ENCODE results near the gene TCERG1.
A peak's percentile ranks its signal among the peaks of the same experiment; 100 is the strongest.

The TCERG1 gene

DNA sequence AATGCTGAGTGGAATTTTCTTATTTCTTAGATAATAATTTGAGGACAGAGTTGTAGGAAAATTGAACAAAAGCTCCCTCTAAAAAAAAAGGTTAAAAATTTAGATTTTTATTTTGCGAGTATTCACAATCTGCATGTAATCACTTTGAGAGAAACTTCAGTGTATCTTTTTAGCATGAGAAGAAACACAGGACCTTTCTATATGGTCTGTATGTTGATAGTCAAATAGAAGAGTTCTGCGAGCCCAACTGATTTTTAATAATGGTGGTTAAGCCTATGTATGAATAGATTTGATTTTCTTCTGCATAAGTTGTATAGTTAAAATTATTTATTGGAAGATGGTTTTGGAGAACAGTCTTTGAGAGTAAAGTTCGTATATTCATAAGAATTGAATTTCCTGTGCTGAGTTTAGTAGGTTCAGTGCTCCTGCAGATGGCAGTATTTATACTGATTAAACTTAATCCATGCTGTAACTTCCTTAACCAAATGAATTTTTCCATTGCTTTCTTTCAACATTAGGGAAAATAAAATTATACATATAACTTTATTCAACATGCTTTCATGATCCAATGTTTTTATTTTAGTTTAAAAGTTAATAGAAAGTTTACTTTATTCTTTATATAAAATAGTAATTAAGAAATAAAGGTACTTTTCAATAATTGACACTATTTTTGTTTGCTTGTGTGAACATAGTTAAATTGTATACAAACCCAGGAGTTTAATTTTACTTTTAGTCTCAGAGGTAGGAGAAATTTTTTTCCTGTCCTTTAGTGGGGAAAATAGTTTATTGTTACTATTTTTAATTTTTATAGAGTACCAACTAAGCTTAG lies 19.6 kb downstream of the TCERG1 start:
- DNase-seq (ENCODE audit: low read depth) = no peak
- H3K4me3 ChIP-seq (ENCODE audit: low read depth, low read length) = no peak overlapping the region
- TF ChIP-seq, protein P1, sequence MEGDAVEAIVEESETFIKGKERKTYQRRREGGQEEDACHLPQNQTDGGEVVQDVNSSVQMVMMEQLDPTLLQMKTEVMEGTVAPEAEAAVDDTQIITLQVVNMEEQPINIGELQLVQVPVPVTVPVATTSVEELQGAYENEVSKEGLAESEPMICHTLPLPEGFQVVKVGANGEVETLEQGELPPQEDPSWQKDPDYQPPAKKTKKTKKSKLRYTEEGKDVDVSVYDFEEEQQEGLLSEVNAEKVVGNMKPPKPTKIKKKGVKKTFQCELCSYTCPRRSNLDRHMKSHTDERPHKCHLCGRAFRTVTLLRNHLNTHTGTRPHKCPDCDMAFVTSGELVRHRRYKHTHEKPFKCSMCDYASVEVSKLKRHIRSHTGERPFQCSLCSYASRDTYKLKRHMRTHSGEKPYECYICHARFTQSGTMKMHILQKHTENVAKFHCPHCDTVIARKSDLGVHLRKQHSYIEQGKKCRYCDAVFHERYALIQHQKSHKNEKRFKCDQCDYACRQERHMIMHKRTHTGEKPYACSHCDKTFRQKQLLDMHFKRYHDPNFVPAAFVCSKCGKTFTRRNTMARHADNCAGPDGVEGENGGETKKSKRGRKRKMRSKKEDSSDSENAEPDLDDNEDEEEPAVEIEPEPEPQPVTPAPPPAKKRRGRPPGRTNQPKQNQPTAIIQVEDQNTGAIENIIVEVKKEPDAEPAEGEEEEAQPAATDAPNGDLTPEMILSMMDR (IDR thresholded peaks at IDR 0.05; ENCODE audit: insufficient read depth, low read depth, low read length, missing control alignments) = no peak

- no peak for DNase-seq (ENCODE audit: low read depth)
Measured at GRCh38 chr5:146467760-146468159, 20.6 kb downstream of the TCERG1 start.

GRCh38 chr5:146474065-146474464 lies 26.9 kb downstream of the TCERG1 start:
- TF ChIP-seq, protein P1 (IDR thresholded peaks at IDR 0.05; ENCODE audit: insufficient read depth, low read depth, low read length, missing control alignments) = no peak
- H3K4me3 ChIP-seq (ENCODE audit: low read depth, low read length) = no peak overlapping the region
- DNase-seq (ENCODE audit: low read depth) = no peak

More at GRCh38 chr5:146467760-146468159, 20.6 kb downstream of the TCERG1 start:
- TF ChIP-seq, protein P1 (IDR thresholded peaks at IDR 0.05; ENCODE audit: insufficient read depth, low read depth, low read length, missing control alignments) = no peak
- no peak overlapping the region for H3K4me3 ChIP-seq (ENCODE audit: low read depth, low read length)

- DNase-seq (ENCODE audit: low read depth) = no peak
- TF ChIP-seq, protein P1 (IDR thresholded peaks at IDR 0.05; ENCODE audit: insufficient read depth, low read depth, low read length, missing control alignments) = peak; percentile 29
- no peak overlapping the region for H3K4me3 ChIP-seq (ENCODE audit: low read depth, low read length)
Measured at GRCh38 chr5:146475190-146475780, 28.2 kb downstream of the TCERG1 start.

GRCh38 chr5:146475906-146476305 lies 28.8 kb downstream of the TCERG1 start:
- no peak overlapping the region for H3K4me3 ChIP-seq (ENCODE audit: low read depth, low read length)
- DNase-seq (ENCODE audit: low read depth) = no peak
- TF ChIP-seq, protein P1 (IDR thresholded peaks at IDR 0.05; ENCODE audit: insufficient read depth, low read depth, low read length, missing control alignments) = no peak

DNA sequence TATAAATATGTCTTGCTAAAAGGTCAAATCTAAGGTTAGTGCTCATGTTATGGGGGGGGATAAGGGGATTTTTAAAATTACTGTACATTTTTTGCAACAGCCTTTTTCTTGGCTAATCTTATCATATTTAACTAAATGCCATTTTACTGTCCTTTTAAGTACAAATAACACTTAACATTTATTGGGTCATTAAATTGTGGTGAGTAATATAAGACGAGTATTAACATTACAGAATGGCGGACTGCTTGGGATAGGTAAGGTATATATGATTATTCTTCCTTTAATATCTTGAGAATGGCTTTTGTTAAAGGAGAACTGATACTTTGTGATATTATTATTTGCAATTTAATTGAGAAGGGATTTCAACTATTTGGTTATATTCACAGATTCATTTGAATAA lies 35.6 kb downstream of the TCERG1 start:
- no peak overlapping the region for H3K4me3 ChIP-seq (ENCODE audit: low read depth, low read length)
- TF ChIP-seq, protein P1 (IDR thresholded peaks at IDR 0.05; ENCODE audit: insufficient read depth, low read depth, low read length, missing control alignments) = no peak

More for the DNA sequence above, 35.6 kb downstream of the TCERG1 start:
- DNase-seq (ENCODE audit: low read depth) = no peak

Data from GM12865 (cell line).